ENCODE results near the gene PTPN6. TPM values are rescaled to one million over a fixed set of nuclear protein-coding genes. Genes with fewer than 3 reads are reported as not detected.

The PTPN6 gene
- total RNA-seq, 1 experiment from 2014 or later, result 0.48 TPM

DNA sequence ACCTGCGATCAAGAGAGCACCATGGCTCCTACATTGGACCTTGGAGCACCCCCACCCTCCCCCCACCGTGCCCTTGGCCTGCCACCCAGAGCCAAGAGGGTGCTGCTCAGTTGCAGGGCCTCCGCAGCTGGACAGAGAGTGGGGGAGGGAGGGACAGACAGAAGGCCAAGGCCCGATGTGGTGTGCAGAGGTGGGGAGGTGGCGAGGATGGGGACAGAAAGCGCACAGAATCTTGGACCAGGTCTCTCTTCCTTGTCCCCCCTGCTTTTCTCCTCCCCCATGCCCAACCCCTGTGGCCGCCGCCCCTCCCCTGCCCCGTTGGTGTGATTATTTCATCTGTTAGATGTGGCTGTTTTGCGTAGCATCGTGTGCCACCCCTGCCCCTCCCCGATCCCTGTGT, 9.4 kb upstream of the PTPN6 start:
- no peak for DNase-seq (ENCODE audit: low spot score)

DNA sequence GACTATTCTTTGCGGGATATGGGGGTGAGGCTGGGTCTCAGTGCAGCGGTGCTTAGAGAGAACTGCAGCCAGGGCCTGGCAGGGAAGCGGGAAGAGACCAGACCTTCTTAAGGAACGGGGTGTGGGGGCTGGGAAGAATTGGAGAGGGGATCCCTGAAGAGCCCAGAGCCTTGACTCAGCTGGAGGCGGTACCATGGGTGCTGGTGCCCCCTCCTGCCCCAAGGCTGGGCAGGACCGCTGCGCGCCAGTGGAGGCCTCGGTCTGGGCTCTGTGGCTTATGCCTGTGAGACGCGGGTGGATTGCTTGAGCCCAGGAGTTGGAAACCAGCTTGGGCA, 8.9 kb upstream of the PTPN6 start:
- DNase-seq (ENCODE audit: low spot score), result no peak

DNA sequence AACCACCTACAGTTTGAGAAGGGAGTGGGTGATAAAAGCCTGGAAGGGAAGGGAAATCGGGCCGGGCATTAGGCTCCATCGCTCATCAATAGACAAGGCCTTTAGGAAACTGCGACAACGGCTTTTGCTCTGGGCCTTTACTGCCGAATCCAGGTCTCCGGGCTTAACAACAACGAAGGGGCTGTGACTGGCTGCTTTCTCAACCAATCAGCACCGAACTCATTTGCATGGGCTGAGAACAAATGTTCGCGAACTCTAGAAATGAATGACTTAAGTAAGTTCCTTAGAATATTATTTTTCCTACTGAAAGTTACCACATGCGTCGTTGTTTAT, 7.8 kb upstream of the PTPN6 start:
- DNase-seq (ENCODE audit: low spot score), result no peak

DNA sequence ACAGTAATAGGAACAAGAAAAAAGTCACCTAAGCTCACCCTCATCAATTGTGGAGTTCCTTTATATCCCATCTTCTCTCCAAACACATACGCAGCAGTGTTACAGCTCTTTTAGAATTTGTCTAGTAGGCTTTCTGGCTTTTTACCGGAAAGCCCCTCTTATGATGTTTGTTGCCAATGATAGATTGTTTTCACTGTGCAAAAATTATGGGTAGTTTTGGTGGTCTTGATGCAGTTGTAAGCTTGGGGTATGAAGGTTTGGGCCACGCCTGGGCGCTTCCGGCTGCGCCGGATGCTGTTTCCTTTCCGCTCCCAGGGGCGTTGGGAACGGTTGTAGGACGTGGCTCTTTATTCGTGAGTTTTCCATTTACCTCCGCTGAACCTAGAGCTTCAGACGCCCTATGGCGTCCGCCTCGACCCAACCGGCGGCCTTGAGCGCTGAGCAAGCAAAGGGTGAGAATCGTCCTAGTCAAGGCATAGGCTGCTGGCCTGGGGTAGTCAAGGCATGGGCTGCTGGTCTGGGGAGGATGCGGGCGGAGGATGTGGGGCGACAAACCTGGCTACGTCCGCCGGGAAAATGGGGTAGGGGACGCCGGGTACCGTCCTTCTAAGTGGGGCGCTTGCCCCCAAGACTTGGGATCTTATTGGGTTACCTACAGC, 7.3 kb upstream of the PTPN6 start, which contains the start of the genes C12orf57 and RNU7-1:
Gene C12orf57, plus strand, starts transcription at position 301 of the 659 bp plus-strand sequence. Its CDS starts 100 bp downstream, at position 401.
Gene RNU7-1, plus strand, starts transcription at position 95 of the 659 bp plus-strand sequence.
- DNase-seq (ENCODE audit: low spot score), result peak; percentile 50

DNA sequence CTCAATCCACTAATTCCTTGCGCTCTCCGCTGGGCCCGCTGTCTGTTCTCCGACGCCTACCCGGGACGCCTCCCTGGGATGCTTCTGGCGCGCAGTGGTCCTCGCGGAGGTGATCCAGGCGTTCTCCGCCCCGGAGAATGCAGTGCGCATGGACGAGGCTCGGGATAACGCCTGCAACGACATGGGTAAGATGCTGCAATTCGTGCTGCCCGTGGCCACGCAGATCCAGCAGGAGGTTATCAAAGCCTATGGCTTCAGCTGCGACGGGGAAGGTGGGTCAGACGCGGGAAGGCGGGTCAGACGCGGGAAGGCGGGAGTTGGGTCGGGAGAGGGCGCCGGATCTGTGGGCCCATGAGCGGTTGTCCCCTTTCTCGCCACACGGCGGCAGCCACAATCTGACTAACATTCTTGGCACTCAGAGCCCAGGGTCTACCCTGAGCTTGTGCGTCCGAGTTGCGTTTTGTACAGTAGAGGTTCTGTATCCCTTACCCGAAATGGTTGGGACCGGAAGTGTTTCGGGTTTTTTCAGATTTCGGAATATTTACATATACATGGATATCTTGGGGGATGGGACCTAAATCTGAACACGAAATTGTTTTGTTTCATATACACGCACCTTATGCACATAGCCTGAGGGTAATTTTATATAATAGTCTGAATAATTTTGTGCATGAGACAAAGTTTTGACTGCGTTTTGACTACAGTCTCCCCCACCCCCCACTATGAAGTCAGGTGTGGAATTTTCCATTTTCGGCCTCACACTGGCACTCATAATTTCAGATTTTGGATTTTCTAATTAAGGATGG, 6.6 kb upstream of the PTPN6 start:
- DNase-seq (ENCODE audit: low spot score), result peak; percentile 38

DNA sequence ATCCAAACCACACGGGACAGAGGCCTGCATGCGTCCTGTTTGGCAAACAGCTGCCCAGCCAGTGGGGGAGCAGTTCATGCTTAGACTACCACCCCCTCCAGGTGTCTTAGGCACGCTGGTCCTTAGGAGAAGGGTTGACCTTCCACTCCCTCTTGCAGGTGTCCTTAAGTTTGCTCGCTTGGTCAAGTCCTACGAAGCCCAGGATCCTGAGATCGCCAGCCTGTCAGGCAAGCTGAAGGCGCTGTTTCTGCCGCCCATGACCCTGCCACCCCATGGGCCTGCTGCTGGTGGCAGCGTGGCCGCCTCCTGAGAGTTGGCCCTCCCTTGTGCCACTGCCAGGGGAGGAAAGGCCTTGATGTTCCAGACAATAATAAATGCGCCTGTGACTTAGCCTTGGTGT, 5.5 kb upstream of the PTPN6 start:
- DNase-seq (ENCODE audit: low spot score), result no peak

DNA sequence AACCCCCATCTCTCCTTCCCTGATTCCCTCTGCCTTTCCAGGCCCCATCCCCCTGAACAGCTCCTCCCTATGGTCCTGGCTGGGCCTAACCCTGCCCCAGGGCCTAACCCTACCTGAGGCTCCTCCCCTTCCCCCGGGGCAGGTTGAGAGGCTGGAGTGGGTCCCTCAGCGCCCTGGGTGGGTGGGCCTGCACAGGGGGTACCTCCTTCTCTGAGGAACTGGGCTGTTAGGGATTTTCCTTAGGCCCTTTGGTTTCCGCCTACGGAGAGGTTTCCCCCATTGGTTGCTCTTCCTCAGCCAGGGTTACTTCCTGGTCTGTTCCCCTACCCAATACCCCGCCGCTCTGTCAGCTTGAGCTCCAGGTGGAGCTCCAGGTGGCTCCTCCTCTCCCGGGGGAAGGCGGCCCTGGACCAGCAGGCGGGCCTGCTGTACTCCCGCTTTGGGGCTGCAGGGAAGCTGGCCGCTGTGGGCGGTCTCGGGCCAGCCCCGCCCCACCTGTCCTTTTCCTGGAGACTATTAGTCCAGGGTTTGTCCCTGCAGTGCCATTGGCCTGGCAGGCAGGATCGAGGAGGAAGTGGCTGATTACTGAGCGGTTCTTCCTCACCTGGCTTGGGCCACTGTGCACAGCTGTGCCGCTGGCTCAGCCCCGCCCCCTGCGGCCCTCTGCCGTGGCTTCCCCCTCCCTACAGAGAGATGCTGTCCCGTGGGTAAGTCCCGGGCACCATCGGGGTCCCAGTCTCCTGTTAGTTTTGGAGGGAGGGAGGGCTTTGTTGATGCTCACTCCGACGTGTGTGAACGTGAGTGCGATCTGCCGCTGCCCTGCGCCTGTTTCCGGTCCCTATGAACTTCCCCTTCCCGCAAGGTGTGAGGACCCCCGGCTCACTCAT, 4.9 kb upstream of the PTPN6 start:
- no peak for DNase-seq (ENCODE audit: low spot score)

DNA sequence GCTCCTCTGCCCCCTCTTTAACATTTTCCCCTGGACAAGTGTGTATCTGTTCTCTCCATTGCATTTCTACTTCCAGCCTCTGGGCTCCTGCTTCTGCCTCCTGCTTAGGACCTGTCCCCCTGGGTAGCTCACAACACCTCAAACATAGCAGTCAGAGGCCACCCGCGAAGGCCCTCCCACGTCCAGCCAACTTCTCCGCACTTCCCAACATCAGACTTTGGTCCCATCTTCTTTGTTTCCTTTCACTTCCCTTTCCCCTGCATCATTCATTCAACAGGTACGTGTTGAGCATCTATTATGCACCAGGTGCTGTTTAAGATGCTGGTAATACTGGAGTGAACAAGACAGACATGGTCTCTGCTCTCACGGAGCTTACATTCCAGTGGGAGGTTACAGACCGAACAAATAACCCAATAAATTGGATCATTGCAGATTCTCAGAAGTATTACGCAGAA, 4.2 kb upstream of the PTPN6 start:
- no peak for DNase-seq (ENCODE audit: low spot score)

DNA sequence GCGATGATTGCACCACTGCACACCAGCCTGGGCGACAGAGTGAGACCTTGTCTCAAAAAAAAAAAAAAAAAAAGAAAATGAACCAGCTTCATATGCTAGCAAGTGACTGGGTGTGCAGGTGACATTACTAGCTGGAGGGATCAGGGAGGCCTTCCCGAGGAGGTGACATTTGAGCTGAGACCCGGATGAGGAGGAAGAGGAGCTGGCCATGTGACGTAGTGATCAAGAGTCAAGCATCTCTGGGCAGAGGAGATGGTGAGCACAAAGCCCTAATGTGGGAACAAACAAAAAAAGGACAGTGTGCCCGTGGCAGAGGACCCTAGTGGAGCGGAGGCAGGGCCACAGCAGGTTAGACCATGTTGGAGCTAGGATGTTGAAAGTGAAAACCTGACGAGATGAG, 3.5 kb upstream of the PTPN6 start:
- DNase-seq (ENCODE audit: low spot score), result no peak

DNA sequence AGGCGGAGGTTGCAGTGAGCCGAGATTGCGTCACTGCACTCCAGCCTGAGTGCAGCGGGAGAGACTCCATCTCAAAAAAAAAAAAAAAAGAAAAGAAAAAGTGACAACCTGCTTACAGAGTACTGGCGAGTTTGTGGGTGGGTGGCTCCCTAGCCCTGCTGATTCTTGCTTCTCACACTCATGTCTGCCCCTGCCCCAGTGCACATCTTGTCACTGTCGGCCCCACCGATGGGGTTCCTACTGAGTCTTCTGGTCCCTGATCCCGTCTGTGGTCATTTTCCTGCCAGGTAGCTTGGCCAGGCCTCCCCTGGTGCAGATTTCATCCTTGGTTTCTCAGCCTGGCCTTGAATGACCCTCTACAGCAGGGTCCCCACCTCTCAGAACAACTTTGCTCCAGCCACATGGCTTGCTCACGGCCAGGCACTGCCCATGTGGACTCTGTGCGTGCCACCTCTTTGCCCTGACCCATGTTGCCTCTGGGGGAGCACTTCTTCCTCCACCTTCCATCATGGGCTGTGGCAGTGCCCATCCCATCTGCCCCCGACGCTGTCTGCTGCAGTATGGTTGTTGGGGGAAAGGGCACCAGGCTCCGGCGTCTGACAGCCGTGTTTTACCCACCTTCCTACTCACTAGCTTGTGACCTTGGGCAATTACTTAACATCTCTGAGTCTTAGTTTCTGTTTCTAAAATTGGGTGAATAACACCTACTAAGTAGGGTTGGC, 2.1 kb upstream of the PTPN6 start:
- DNase-seq (ENCODE audit: low spot score), result no peak

DNA sequence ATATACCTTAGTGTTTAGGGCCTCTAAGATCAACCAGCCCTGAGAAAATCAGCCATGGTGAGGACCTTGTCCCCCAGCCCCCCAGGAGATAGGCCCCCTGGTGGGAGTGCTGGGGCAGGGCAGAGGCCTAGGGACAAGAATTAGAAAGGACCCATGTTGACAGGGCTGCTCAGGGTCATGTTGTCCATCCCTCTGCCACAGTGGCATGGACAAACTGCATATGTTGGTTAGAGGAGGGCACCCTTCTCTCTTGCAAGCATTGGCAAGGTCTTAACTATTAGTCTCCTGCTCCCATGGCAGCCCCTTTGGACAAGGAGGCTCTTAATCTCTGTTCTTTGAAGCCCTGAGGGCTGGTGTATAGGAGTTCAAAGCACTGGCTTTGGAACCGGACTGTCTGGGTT, 755 bp upstream of the PTPN6 start:
- no peak for DNase-seq (ENCODE audit: low spot score)

DNA sequence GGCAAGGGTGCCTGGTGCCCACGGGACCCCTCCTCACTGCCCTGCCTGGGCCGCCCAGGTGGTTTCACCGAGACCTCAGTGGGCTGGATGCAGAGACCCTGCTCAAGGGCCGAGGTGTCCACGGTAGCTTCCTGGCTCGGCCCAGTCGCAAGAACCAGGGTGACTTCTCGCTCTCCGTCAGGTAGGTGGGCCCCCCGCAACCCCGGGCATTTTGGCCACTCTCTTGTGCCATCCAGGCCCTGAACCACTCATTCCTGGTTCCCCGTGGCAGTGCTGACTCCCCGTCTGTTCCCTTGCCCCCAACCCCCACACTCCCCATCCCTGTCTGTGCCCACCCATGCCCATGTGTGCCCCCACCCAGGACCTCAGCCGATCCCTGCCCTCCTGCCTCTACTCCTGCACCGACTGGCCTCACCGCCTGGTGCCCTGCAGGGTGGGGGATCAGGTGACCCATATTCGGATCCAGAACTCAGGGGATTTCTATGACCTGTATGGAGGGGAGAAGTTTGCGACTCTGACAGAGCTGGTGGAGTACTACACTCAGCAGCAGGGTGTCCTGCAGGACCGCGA, 480 bp downstream of the PTPN6 start:
- DNase-seq (ENCODE audit: low spot score), result no peak

DNA sequence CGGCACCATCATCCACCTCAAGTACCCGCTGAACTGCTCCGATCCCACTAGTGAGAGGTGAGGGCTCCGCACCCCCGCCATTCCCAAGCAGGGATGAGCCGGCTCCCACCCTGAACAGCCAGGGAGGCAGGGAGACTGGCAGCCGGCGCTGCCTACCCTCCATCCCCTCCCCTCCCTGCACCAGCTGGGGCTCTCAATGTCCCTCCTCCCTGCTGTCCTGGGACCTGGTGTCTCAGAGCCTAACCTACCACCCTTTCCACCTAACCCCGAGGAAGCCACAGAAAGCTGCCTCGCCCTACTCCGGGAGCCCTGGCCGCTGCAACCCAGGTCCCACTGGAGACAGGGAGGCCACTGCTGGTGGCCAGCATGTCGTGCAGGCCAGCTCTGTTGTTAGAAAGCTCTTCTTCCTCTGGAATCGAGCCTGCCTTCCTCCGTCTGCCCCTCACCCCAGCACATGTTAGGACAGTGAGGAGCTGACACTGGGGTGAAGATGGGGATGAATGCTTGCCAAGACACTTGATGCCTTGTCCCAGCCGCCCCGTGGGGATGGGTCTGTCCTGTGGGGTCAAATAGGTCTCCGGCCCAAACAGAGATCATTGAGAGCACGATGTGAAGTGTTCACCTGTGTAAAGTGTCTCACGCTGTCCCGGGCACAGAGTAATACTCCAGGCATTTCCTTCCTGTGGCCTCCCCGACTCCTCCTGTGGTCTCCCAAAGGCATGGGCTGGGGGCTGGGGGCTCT, 1.1 kb downstream of the PTPN6 start:
- no peak for DNase-seq (ENCODE audit: low spot score)

DNA sequence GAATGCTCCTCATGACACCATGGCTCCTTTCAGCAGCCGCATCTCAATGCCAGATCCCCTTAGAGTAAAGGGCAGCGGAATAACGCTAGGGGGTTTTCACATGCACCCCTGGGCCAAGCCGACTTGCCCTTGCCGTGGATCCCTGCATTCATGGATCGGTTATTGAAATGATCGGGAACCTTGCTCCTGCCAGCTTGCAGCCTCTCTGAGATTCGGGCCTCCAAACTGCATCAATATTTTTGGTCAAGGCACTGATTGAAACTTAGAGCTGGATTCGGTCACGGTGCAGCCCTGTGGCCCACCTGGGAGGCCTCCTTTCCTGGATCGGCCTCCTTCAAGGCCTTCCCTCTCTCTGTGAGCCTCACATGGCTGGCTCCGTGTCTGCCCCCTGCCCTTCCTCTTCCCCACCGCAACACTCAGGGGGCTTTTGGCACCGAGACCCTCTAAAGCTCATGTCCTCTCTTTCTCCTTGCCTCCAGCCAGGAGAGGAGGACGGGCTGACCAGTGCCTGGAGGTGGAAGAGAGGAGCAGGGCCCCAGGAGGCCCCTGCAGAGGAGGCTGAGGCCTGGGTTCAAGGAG, 1.8 kb downstream of the PTPN6 start:
- DNase-seq (ENCODE audit: low spot score), result no peak

DNA sequence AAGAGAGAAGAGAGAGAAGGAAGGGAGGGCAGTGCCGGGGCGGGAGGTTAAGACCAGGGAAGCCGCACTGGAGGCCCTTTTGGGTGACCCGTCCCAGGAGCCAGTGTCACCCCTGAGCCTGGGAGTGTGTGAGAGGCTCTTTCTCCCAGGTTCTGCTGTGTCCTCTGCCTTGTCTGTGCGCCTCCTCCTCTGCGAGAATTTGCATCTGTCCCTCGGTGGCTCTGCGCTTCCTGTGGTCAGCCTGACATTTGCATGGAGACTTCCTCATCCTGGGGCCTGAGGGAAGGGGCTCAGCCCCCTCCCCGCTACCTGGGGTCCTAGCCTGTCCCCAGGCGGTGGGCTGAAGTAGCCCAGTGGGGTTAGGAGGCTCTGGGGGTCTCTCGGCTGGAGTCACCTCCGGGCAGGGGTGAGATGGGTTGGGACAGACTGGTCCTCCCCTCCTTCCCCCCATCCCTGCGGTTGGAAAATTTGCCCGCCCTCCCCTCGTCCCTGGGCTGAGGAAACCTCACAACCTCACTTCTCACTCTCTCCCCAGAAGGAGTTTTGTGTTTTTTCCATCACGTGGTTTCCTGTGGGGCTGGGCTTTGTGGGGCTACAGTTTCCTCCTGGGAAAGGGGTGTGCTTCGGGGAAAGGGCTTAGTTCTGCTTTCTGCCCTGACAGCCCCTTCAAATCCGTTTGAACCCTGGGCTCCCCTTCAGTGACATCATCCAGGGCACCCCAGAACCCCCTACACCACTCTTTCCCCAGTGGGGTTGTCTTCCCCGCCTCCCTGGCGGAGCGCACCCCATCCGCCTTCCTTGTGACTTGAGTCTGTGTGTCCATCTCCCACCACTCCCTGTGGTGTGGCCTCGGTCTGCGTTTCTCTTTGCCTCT, 2.5 kb downstream of the PTPN6 start:
- no peak for DNase-seq (ENCODE audit: low spot score)

DNA sequence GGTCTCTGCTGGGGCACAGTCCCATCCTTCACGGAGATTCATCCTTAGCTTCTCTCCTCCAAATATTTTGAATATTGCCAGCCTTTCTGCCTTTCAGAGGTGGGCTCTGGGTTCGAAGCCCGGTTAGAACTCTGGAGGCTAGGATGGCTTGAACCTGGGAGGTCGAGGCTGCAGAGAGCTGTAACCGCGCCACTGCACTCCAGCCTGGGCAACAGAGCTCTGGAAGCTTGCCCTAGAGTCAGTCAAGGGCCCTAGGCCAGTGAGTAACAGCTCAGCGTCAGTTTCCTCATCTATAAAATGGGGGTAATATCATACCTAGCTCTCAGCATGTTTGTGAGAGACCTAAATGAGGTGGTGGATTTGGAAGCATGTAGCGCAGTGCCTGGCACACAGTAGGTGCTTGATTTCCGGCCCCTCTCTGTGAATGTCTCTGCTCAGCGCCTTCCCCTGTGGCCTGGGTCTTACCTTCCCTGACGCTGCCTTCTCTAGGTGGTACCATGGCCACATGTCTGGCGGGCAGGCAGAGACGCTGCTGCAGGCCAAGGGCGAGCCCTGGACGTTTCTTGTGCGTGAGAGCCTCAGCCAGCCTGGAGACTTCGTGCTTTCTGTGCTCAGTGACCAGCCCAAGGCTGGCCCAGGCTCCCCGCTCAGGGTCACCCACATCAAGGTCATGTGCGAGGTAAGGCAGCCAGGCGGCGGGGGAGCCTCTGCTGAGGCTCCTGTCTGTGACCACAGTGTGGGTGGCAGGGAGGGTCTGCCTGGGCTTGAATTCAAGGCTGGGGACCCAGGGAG, 3.4 kb downstream of the PTPN6 start:
- no peak for DNase-seq (ENCODE audit: low spot score)

DNA sequence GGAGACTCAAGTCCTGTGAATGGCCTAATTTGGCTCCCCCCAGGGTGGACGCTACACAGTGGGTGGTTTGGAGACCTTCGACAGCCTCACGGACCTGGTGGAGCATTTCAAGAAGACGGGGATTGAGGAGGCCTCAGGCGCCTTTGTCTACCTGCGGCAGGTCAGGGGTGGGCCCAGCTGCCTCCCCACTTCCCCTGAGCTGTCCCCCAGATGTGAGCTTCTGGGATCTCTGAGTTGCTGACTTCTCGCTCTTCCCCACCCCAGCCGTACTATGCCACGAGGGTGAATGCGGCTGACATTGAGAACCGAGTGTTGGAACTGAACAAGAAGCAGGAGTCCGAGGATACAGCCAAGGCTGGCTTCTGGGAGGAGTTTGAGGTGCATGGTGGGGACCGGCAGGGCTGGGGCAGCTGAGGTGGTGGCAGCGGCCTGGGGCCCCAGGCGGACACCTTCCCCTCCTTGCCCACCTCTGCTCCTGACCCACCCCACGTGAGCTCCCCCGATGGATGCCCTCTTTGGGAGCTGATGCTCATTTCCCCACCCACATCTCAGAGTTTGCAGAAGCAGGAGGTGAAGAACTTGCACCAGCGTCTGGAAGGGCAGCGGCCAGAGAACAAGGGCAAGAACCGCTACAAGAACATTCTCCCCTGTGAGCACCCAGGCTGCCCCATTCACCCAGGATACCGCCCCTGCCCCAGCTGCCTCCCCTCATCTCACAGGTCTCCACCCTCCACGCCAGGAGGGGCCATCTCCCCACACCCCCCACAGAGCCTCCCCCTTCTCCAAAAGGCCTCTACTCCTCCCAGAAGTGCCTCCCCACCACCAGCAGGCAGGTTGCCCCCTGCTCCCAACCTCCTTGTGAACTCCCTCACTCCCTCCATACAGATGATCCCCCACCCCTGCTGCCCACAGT, 4.2 kb downstream of the PTPN6 start:
- DNase-seq (ENCODE audit: low spot score), result no peak
